AG04449 (cell line): Measurements from ENCODE around the gene TOB2.

ENCODE experiments used
- CTCF ChIA-PET: fragments of 350-600 bp; formaldehyde crosslinking; extraction: SDS; loops from one replicate; lab custom pipeline; 2021; ENCODE audit warnings: antibody characterized with exemption; lab: Yijun Ruan, JAX
- POLR2A ChIA-PET: fragments of 400-600, 350-600 bp; formaldehyde crosslinking; extraction: SDS; loops from one replicate; lab custom pipeline; 2020; ENCODE audit warnings: antibody characterized with exemption, inconsistent platforms; lab: Yijun Ruan, JAX
- DNase-seq: peaks from one replicate; pipeline ENCODE4 v3.0.0-alpha.2; 2010; ENCODE audit warnings: low read depth, low spot score
- H3K4me3 ChIP-seq: 2 replicates; pipeline ENCODE4 v1.5.1; 2011; ENCODE audit warnings: low read depth, mild to moderate bottlenecking, control low read depth, low read length
- CTCF ChIP-seq: IDR thresholded peaks from one replicate; pipeline ENCODE4 v1.5.1; 2011; ENCODE audit warnings: mild to moderate bottlenecking, moderate library complexity, low read length, control low read depth, inconsistent platforms; ENCODE audit not compliant: insufficient read depth; ENCODE audit errors: missing control alignments

The TOB2 gene

GRCh38 chr22:41417622-41418390 lies 28.8 kb downstream of the TOB2 start:
- no peak for DNase-seq
- H3K4me3 ChIP-seq: no peak overlapping the region
- ChIA-PET CTCF (interaction anchor here (1.5 to 1.9 kb wide), 2 partner anchors 17 to 100 kb away, joined by 3 to 6 read pairs; no protein-coding TSS in a partner anchor), POLR2A (interaction anchor here (0.6 kb wide), 1 partner anchor 24 kb away, joined by 3 read pairs; no protein-coding TSS in a partner anchor)
- no peak for TF ChIP-seq CTCF

DNA sequence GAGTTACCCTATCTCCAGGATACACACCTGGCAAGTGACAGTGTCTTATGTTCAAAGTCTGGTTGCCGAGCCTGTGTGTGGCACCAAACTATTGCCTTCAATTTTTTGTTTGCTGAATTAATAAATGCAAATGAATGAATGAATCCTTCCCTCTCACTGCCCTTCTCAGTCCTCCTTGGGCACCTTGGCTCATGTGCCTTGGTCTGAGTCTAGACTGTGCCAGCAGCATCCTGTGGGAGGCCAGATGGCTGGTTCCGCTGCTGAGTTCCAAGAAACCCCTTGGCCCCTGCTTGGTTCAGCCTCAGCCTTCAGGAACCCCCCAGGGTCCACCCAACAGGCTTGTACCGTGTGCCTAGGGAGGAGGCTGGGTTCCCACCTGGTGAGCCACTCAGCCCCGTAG lies 31.0 kb downstream of the TOB2 start:
- DNase-seq: no peak
- TF ChIP-seq CTCF: no peak
- ChIA-PET CTCF (no interaction called here), POLR2A (no interaction called here)
- no peak overlapping the region for H3K4me3 ChIP-seq

DNA sequence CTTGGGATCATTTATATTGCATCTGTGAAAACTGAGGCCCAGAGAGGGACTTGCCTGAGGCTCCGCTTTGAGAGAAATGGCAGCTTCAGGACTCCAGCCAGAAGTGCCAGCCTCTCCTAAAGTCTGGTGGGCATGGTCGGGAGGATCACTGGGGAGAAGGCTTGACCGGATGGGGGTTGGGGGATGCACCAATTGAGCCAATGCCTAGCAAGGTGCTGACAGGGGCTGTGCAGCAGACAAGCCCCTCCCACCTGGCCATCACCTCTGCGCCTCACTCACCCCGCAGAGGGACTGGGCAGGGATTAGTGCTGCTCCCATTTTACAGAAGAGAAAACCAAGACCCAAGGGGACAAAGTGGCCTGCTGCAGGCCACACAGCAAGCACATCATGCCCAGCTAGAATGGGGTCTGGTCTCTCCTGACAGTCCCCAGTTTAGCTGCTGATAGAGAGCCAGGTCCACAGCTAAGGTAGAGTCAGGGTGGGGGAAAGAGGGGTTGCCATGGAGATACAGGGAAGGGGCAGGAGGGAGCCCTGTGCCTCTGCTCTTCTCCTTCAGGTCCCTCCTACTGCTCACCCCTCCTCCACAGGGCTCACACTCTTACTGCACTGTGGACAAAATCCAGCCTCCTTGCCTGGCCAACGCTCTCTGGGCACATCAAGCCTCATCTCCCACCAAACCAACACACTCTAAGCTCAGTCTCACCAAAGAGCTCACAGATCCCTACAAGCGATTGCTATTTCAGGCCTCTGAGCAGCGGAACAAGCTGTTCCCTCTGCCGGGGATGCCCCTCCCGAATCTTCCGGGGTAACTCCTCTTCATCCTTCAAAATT lies 35.4 kb downstream of the TOB2 start:
- CTCF ChIA-PET: interaction anchor here (0.6 to 1.5 kb wide), 3 partner anchors 91 to 186 kb away, joined by 3 to 4 read pairs (median 3); no protein-coding TSS in a partner anchor
- no peak for DNase-seq
- H3K4me3 ChIP-seq: no peak overlapping the region
- TF ChIP-seq CTCF: no peak
- POLR2A ChIA-PET: no interaction called here

DNA sequence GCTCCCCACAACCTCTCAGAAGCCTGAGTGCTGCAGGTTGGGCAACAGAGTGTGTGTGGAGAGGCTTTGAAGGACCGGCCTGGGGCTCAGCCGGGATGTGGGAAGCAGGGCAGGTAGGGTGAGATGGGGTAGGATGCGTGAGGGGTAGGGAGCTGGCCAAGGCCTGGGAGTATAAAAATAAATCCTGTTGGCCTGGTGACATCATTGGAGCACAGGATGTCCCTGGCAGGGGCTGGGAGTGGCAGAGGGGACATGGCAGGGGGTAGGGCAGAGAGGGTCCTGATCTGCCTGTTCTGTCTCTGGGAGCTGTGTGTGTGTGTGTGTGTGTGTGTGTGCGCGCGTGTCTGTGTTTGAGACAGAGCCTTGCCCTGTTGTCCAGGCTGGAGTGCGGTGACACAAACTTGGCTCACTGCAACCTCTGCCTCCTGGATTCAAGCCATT lies 36.3 kb downstream of the TOB2 start:
- no peak overlapping the region for H3K4me3 ChIP-seq
- DNase-seq: no peak
- no peak for TF ChIP-seq CTCF
- POLR2A ChIA-PET: interaction anchor here (1.3 kb wide), 1 partner anchor 36 kb away, joined by 5 read pairs; the partner anchor contains the start of gene TOB2
- CTCF ChIA-PET: interaction anchor here (0.8 kb wide), 1 partner anchor 9 kb away, joined by 3 read pairs; no protein-coding TSS in a partner anchor

- TF ChIP-seq CTCF: no peak
- DNase-seq: no peak
- CTCF ChIA-PET: no interaction called here
- POLR2A ChIA-PET: no interaction called here
- no peak overlapping the region for H3K4me3 ChIP-seq
Observed at GRCh38 chr22:41408665-41409064, 37.9 kb downstream of the TOB2 start.
